Measurements from ENCODE around the gene SBK1. TPM values are rescaled to one million over a fixed set of nuclear protein-coding genes. Genes with fewer than 3 reads are reported as not detected.
A peak's percentile ranks its signal among the peaks of the same experiment; 100 is the strongest.

SBK1 gene
- polyA plus RNA-seq, 2 of the 4 experiments (the other 2 are of a cell fraction) = 0.13 to 0.43 TPM

GRCh38 chr16:28258567-28258966 is 33.8 kb upstream of the SBK1 start:
- DNase-seq (ENCODE audit: low read depth in 1 of 2, low spot score in 1 of 2) (no peak), ATAC-seq (peak in 1 of 2 experiments; percentile 39; a peak in 2 of 6 replicates), FAIRE-seq (no peak)
- POLR2A ChIA-PET = no interaction called here
- Histone ChIP-seq H3K4me3 (no peak overlapping the region), H3K4me1 (no peaks in the 10 kb centered on the region), H3K27ac (no peak overlapping the region), H3K4me2 (no peak overlapping the region), H3K9me3 (no peaks in the 10 kb centered on the region)
- CTCF ChIA-PET = interaction anchor here (2.2 kb wide), 1 partner anchor 19 kb away, joined by 10 read pairs; no protein-coding TSS in a partner anchor
- 54% methylated on average over 4 of the region's 18 CpGs for WGBS (ENCODE audit: missing lambda C conversion rate)
- TF ChIP-seq MAX (IDR thresholded peaks at IDR 0.05) (no peak), HMGXB4 (CRISPR knock-in tag; IDR thresholded peaks at IDR 0.05; ENCODE audit: borderline replicate concordance) (no peak), CEBPB (IDR thresholded peaks at IDR 0.05) (no peak), HDAC2 (IDR thresholded peaks at IDR 0.05) (no peak)

- Histone ChIP-seq H3K4me2 (no peak overlapping the region), H3K27ac (no peak overlapping the region), H3K9me3 (no peaks in the 10 kb centered on the region), H3K4me1 (no peaks in the 10 kb centered on the region), H3K4me3 (no peak overlapping the region)
- 0 out of 6 replicates have a peak, but pooled peaks of 1 of the 2 experiments have one; percentile 11 for ATAC-seq
- TF ChIP-seq FOSL2 (IDR thresholded peaks at IDR 0.05) (no peak), FOSL2 (CRISPR knock-in tag; IDR thresholded peaks at IDR 0.05) (no peak), REST (IDR thresholded peaks at IDR 0.05) (no peak), ELK1 (IDR thresholded peaks at IDR 0.05; ENCODE audit: low read depth, low read length) (no peak), HOXB5 (CRISPR knock-in tag; IDR thresholded peaks at IDR 0.05) (no peak), MAX (IDR thresholded peaks at IDR 0.05) (no peak), FOXS1 (CRISPR knock-in tag; IDR thresholded peaks at IDR 0.05) (no peak)
- no peak for FAIRE-seq
- WGBS (ENCODE audit: missing lambda C conversion rate) = 72% methylated on average over 15 of the region's 29 CpGs
- ChIA-PET CTCF (interaction anchor here (0.7 to 1.2 kb wide), 2 partner anchors 18 to 296 kb away, joined by 3 to 5 read pairs; no protein-coding TSS in a partner anchor), POLR2A (no interaction called here)
- DNase-seq (ENCODE audit: low read depth in 1 of 2, low spot score in 1 of 2) = no peak
These were observed 33.1 kb upstream of the SBK1 start for GRCh38 chr16:28259091-28259780.

- WGBS (ENCODE audit: missing lambda C conversion rate) = 76% methylated on average over 7 of the region's 7 CpGs
- Histone ChIP-seq H3K27ac (no peak overlapping the region), H3K4me2 (no peak overlapping the region), H3K4me3 (no peak overlapping the region), H3K4me1 (no peaks in the 10 kb centered on the region), H3K9me3 (no peaks in the 10 kb centered on the region)
- POLR2A ChIA-PET = no interaction called here
- TF ChIP-seq BCL3 (IDR thresholded peaks at IDR 0.05) (no peak), ZNF302 (CRISPR knock-in tag; IDR thresholded peaks at IDR 0.05) (no peak), ZFP36 (IDR thresholded peaks at IDR 0.05; ENCODE audit: borderline replicate concordance, partially characterized antibody) (peak; percentile 69), BHLHE40 (IDR thresholded peaks at IDR 0.05; ENCODE audit: low read depth, low read length) (no peak), RNF2 (IDR thresholded peaks at IDR 0.05; ENCODE audit: borderline replicate concordance, low read depth) (no peak)
- CTCF ChIA-PET = interaction anchor here (0.7 to 1.2 kb wide), 2 partner anchors 18 to 295 kb away, joined by 3 to 5 read pairs; no protein-coding TSS in a partner anchor
- ATAC-seq (no peak), FAIRE-seq (no peak), DNase-seq (ENCODE audit: low read depth in 1 of 2, low spot score in 1 of 2) (no peak)
These were observed 32.6 kb upstream of the SBK1 start for GRCh38 chr16:28259781-28260150.
